B cell (primary cell): ENCODE measurements around the gene GUSB.

Source experiments
- CTCF ChIP-seq: fragments of 200-600 bp; IDR thresholded peaks from one replicate; pipeline ENCODE4 v1.8.0; 2022; ENCODE audit warnings: antibody characterized with exemption, mild to moderate bottlenecking
- EZH2 ChIP-seq: IDR thresholded peaks from 2 replicates; pipeline ENCODE4 v1.6.1; 2012; ENCODE audit warnings: borderline replicate concordance, low read depth, mild to moderate bottlenecking, moderate library complexity, low read length; ENCODE audit not compliant: insufficient read depth, poor library complexity, severe bottlenecking

- TF ChIP-seq CTCF: no peak
- no peak for TF ChIP-seq EZH2
These were observed 1.3 kb downstream of the GUSB start for GRCh38 chr7:65980478-65981250.
